HG03135 (cell line): ENCODE results near the gene AGO3.

Experiments
- ATAC-seq: cut with Tn5 transposase; IDR thresholded peaks from one replicate; pipeline ENCODE4 v1.9.1; 2021; ENCODE audit warnings: mild to moderate bottlenecking, moderate library complexity; ENCODE audit not compliant: unreplicated experiment

AGO3 gene

GRCh38 chr1:36118447-36119204 lies 187.7 kb downstream of the AGO3 start:
- no peak for ATAC-seq

- no peak for ATAC-seq
Measured at GRCh38 chr1:36119456-36119855, 188.6 kb downstream of the AGO3 start.
